ENCODE results near the gene TTLL9. TPM values are rescaled to one million over a fixed set of nuclear protein-coding genes. Genes with fewer than 3 reads are reported as not detected.

TTLL9 gene
- total RNA-seq, 4 donors from 2014 or later = 0.16 TPM; not detected in 3

- intact Hi-C loops (cut with DNase I; ENCODE audit: low total_unique reads) = no loop called here
- WGBS, 2 donors = 22 to 24% methylated on average over 30 to 45 of the region's 45 CpGs
- no peak for TF ChIP-seq POLR2A (IDR thresholded peaks at IDR 0.05)
- no peak for TF ChIP-seq CTCF (IDR thresholded peaks at IDR 0.05)
- no peak overlapping the region for H3K4me3 ChIP-seq (ENCODE audit: low read depth, poor library complexity, severe bottlenecking)
- no peak for DNase-seq (ENCODE audit: low spot score in 2 of 2)
Observed at GRCh38 chr20:31849306-31849930, 21.0 kb upstream of the TTLL9 start.

GRCh38 chr20:31851240-31851955, 19.0 kb upstream of the TTLL9 start:
- WGBS, 2 donors = 67 to 71% methylated on average over 11 of the region's 11 CpGs
- intact Hi-C loops (cut with DNase I; ENCODE audit: low total_unique reads) = no loop called here
- DNase-seq (ENCODE audit: low spot score in 2 of 2) = no peak
- no peak overlapping the region for H3K4me3 ChIP-seq (ENCODE audit: low read depth, poor library complexity, severe bottlenecking)
- TF ChIP-seq POLR2A (IDR thresholded peaks at IDR 0.05) (no peak), CTCF (IDR thresholded peaks at IDR 0.05) (no peak)

GRCh38 chr20:31853481-31853880, 17.0 kb upstream of the TTLL9 start:
- no peak for DNase-seq (ENCODE audit: low spot score in 2 of 2)
- intact Hi-C loops (cut with DNase I; ENCODE audit: low total_unique reads) = no loop called here
- 79 to 80% methylated on average over 7 of the region's 7 CpGs for WGBS, 2 donors
- TF ChIP-seq CTCF (IDR thresholded peaks at IDR 0.05) (no peak), POLR2A (IDR thresholded peaks at IDR 0.05) (no peak)
- no peak overlapping the region for H3K4me3 ChIP-seq (ENCODE audit: low read depth, poor library complexity, severe bottlenecking)

- intact Hi-C loops (cut with DNase I; ENCODE audit: low total_unique reads) = no loop called here
- no peak for DNase-seq (ENCODE audit: low spot score in 2 of 2)
- 67 to 73% methylated on average over 3 of the region's 3 CpGs for WGBS, 2 donors
- no peak for TF ChIP-seq CTCF (IDR thresholded peaks at IDR 0.05)
- no peak for TF ChIP-seq POLR2A (IDR thresholded peaks at IDR 0.05)
- no peak overlapping the region for H3K4me3 ChIP-seq (ENCODE audit: low read depth, poor library complexity, severe bottlenecking)
Observed at GRCh38 chr20:31856516-31856915, 13.9 kb upstream of the TTLL9 start.

- intact Hi-C loops (cut with DNase I; ENCODE audit: low total_unique reads) = no loop called here
- no peak overlapping the region for H3K4me3 ChIP-seq (ENCODE audit: low read depth, poor library complexity, severe bottlenecking)
- DNase-seq (ENCODE audit: low spot score in 2 of 2) = no peak
- TF ChIP-seq CTCF (IDR thresholded peaks at IDR 0.05) (no peak), POLR2A (IDR thresholded peaks at IDR 0.05) (no peak)
- WGBS, 2 donors = 78 to 82% methylated on average over 15 of the region's 15 CpGs
Observed at GRCh38 chr20:31857861-31858759, 12.3 kb upstream of the TTLL9 start.

All from lower leg skin (tissue), 4 donors.